ENCODE results near the gene GET4.
"Not testable (repeated sequence)": the region's sequence is repeated elsewhere in the genome, so short reads cannot be mapped to it uniquely, and the experiment has no call there.

Gene GET4

GRCh38 chr7:903921-904755 is 27.8 kb downstream of the GET4 start:
- no peaks in the 10 kb centered on the region for H3K9me3 ChIP-seq (ENCODE audit: control insufficient read depth in 5 of 5, low read length in 5 of 5)
- H3K4me3 ChIP-seq (ENCODE audit: low read depth in 1 of 5, low read length in 5 of 5), result no peak overlapping the region
- H3K4me1 ChIP-seq (ENCODE audit: control insufficient read depth in 5 of 5, insufficient read depth in 5 of 5, low read length in 5 of 5), result peaks cover 0 to 29% (median 20%) of the 10 kb centered on the region in 5 donors
- H3K9ac ChIP-seq (ENCODE audit: low read length in 5 of 5), result no peak overlapping the region
- H3K27me3 ChIP-seq (ENCODE audit: control insufficient read depth in 5 of 5, insufficient read depth in 4 of 5, low read length in 5 of 5), result peaks cover 0 to 22% (median 17%) of the 10 kb centered on the region in 5 donors
- peaks cover 0 to 8% (median 0%) of the 10 kb centered on the region in 5 donors for H3K36me3 ChIP-seq (ENCODE audit: control insufficient read depth in 5 of 5, insufficient read depth in 5 of 5, low read length in 5 of 5)
- no peak overlapping the region for H3K27ac ChIP-seq (ENCODE audit: low read depth, low read length)

- H3K27ac ChIP-seq (ENCODE audit: low read depth, low read length), result no peak overlapping the region
These were observed 28.5 kb downstream of the GET4 start for GRCh38 chr7:904847-905246.

GRCh38 chr7:906776-907157 is 30.4 kb downstream of the GET4 start:
- no peak overlapping the region for H3K4me3 ChIP-seq (ENCODE audit: low read depth in 1 of 5, low read length in 5 of 5)
- H3K9me3 ChIP-seq (ENCODE audit: control insufficient read depth in 5 of 5, low read length in 5 of 5), result no peaks in the 10 kb centered on the region
- H3K4me1 ChIP-seq (ENCODE audit: control insufficient read depth in 5 of 5, insufficient read depth in 5 of 5, low read length in 5 of 5), result peaks cover 0 to 39% (median 22%) of the 10 kb centered on the region in 5 donors
- H3K27me3 ChIP-seq (ENCODE audit: control insufficient read depth in 5 of 5, insufficient read depth in 4 of 5, low read length in 5 of 5), result peaks cover 0 to 34% (median 17%) of the 10 kb centered on the region in 5 donors
- no peak overlapping the region for H3K9ac ChIP-seq (ENCODE audit: low read length in 5 of 5)
- H3K36me3 ChIP-seq (ENCODE audit: control insufficient read depth in 5 of 5, insufficient read depth in 5 of 5, low read length in 5 of 5), result no peaks in the 10 kb centered on the region
- H3K27ac ChIP-seq (ENCODE audit: low read depth, low read length), result no peak overlapping the region

More at GRCh38 chr7:904847-905246, 28.5 kb downstream of the GET4 start:
- Histone ChIP-seq H3K4me3 (ENCODE audit: low read depth in 1 of 5, low read length in 5 of 5) (peak overlapping the region in 1 of 5 donors; percentile 42), H3K9me3 (ENCODE audit: control insufficient read depth in 5 of 5, low read length in 5 of 5) (no peaks in the 10 kb centered on the region), H3K36me3 (ENCODE audit: control insufficient read depth in 5 of 5, insufficient read depth in 5 of 5, low read length in 5 of 5) (peaks cover 0 to 2% (median 0%) of the 10 kb centered on the region in 5 donors), H3K27me3 (ENCODE audit: control insufficient read depth in 5 of 5, insufficient read depth in 4 of 5, low read length in 5 of 5) (peaks cover 0 to 27% (median 17%) of the 10 kb centered on the region in 5 donors), H3K9ac (ENCODE audit: low read length in 5 of 5) (no peak overlapping the region), H3K4me1 (ENCODE audit: control insufficient read depth in 5 of 5, insufficient read depth in 5 of 5, low read length in 5 of 5) (peaks cover 0 to 36% (median 25%) of the 10 kb centered on the region in 5 donors)

- H3K9ac ChIP-seq (ENCODE audit: low read length in 5 of 5), result no peak overlapping the region
- H3K4me1 ChIP-seq (ENCODE audit: control insufficient read depth in 5 of 5, insufficient read depth in 5 of 5, low read length in 5 of 5), result peaks cover 0 to 39% (median 22%) of the 10 kb centered on the region in 5 donors
- peaks cover 0 to 34% (median 17%) of the 10 kb centered on the region in 5 donors for H3K27me3 ChIP-seq (ENCODE audit: control insufficient read depth in 5 of 5, insufficient read depth in 4 of 5, low read length in 5 of 5)
- H3K9me3 ChIP-seq (ENCODE audit: control insufficient read depth in 5 of 5, low read length in 5 of 5), result no peaks in the 10 kb centered on the region
- H3K4me3 ChIP-seq (ENCODE audit: low read depth in 1 of 5, low read length in 5 of 5), result no peak overlapping the region
- H3K36me3 ChIP-seq (ENCODE audit: control insufficient read depth in 5 of 5, insufficient read depth in 5 of 5, low read length in 5 of 5), result no peaks in the 10 kb centered on the region
- H3K27ac ChIP-seq (ENCODE audit: low read depth, low read length), result no peak overlapping the region
These were observed 31.0 kb downstream of the GET4 start for GRCh38 chr7:907158-907980.

- Histone ChIP-seq H3K27me3 (ENCODE audit: control insufficient read depth in 5 of 5, insufficient read depth in 4 of 5, low read length in 5 of 5) (peaks cover 0 to 30% (median 17%) of the 10 kb centered on the region in 5 donors), H3K4me1 (ENCODE audit: control insufficient read depth in 5 of 5, insufficient read depth in 5 of 5, low read length in 5 of 5) (peaks cover 0 to 39% (median 22%) of the 10 kb centered on the region in 5 donors), H3K27ac (ENCODE audit: low read depth, low read length) (no peak overlapping the region), H3K9me3 (ENCODE audit: control insufficient read depth in 5 of 5, low read length in 5 of 5) (no peaks in the 10 kb centered on the region), H3K4me3 (ENCODE audit: low read depth in 1 of 5, low read length in 5 of 5) (peak overlapping the region in 1 of 5 donors; percentile 46), H3K9ac (ENCODE audit: low read length in 5 of 5) (peak overlapping the region in 1 of 5 donors; percentile 52), H3K36me3 (ENCODE audit: control insufficient read depth in 5 of 5, insufficient read depth in 5 of 5, low read length in 5 of 5) (no peaks in the 10 kb centered on the region)
These were observed 31.8 kb downstream of the GET4 start for GRCh38 chr7:908159-908581.

- not testable (repeated sequence) for H3K36me3 ChIP-seq (ENCODE audit: control insufficient read depth in 5 of 5, insufficient read depth in 5 of 5, low read length in 5 of 5); H3K27ac ChIP-seq (ENCODE audit: low read depth, low read length); H3K9me3 ChIP-seq (ENCODE audit: control insufficient read depth in 5 of 5, low read length in 5 of 5)
- peaks cover 0 to 39% (median 22%) of the 10 kb centered on the region in 5 donors for H3K4me1 ChIP-seq (ENCODE audit: control insufficient read depth in 5 of 5, insufficient read depth in 5 of 5, low read length in 5 of 5)
- peak overlapping the region in 3 of 5 donors; percentile 3 to 60 (median 29) for H3K4me3 ChIP-seq (ENCODE audit: low read depth in 1 of 5, low read length in 5 of 5)
- peaks cover 0 to 29% (median 13%) of the 10 kb centered on the region in 5 donors for H3K27me3 ChIP-seq (ENCODE audit: control insufficient read depth in 5 of 5, insufficient read depth in 4 of 5, low read length in 5 of 5)
- peak overlapping the region in 1 of 5 donors; percentile 52 for H3K9ac ChIP-seq (ENCODE audit: low read length in 5 of 5)
These were observed 32.4 kb downstream of the GET4 start for GRCh38 chr7:908591-909357.

GRCh38 chr7:909358-910329 is 33.3 kb downstream of the GET4 start:
- Histone ChIP-seq H3K36me3 (ENCODE audit: control insufficient read depth in 5 of 5, insufficient read depth in 5 of 5, low read length in 5 of 5) (no peaks in the 10 kb centered on the region), H3K4me3 (ENCODE audit: low read depth in 1 of 5, low read length in 5 of 5) (peak overlapping the region in 4 of 5 donors; percentile 6 to 60 (median 46)), H3K9me3 (ENCODE audit: control insufficient read depth in 5 of 5, low read length in 5 of 5) (no peaks in the 10 kb centered on the region), H3K27ac (ENCODE audit: low read depth, low read length) (no peak overlapping the region), H3K4me1 (ENCODE audit: control insufficient read depth in 5 of 5, insufficient read depth in 5 of 5, low read length in 5 of 5) (peaks cover 0 to 35% (median 18%) of the 10 kb centered on the region in 5 donors), H3K27me3 (ENCODE audit: control insufficient read depth in 5 of 5, insufficient read depth in 4 of 5, low read length in 5 of 5) (peaks cover 0 to 22% (median 9%) of the 10 kb centered on the region in 5 donors), H3K9ac (ENCODE audit: low read length in 5 of 5) (peak overlapping the region in 2 of 5 donors; percentile 28 to 62)

GRCh38 chr7:910441-910861 is 34.1 kb downstream of the GET4 start:
- H3K27ac ChIP-seq (ENCODE audit: low read depth, low read length), result no peak overlapping the region
- peaks cover 0 to 34% (median 18%) of the 10 kb centered on the region in 5 donors for H3K4me1 ChIP-seq (ENCODE audit: control insufficient read depth in 5 of 5, insufficient read depth in 5 of 5, low read length in 5 of 5)

More at GRCh38 chr7:910441-910861, 34.1 kb downstream of the GET4 start:
- H3K9me3 ChIP-seq (ENCODE audit: control insufficient read depth in 5 of 5, low read length in 5 of 5), result no peaks in the 10 kb centered on the region
- no peak overlapping the region for H3K4me3 ChIP-seq (ENCODE audit: low read depth in 1 of 5, low read length in 5 of 5)
- H3K9ac ChIP-seq (ENCODE audit: low read length in 5 of 5), result no peak overlapping the region
- peaks cover 4 to 24% (median 9%) of the 10 kb centered on the region in 5 donors for H3K27me3 ChIP-seq (ENCODE audit: control insufficient read depth in 5 of 5, insufficient read depth in 4 of 5, low read length in 5 of 5)
- no peaks in the 10 kb centered on the region for H3K36me3 ChIP-seq (ENCODE audit: control insufficient read depth in 5 of 5, insufficient read depth in 5 of 5, low read length in 5 of 5)
